Ammon's horn (tissue), 1 donor: Measurements from ENCODE around the gene ANKS1B.
A peak's percentile ranks its signal among the peaks of the same experiment; 100 is the strongest.
"Not testable (repeated sequence)": the region's sequence is repeated elsewhere in the genome, so short reads cannot be mapped to it uniquely, and the experiment has no call there.

Source experiments
- DNase-seq: peaks from one replicate; pipeline ENCODE4 v3.0.0-alpha.2; 2016; ENCODE audit warnings: low spot score

The ANKS1B gene

GRCh38 chr12:99704036-99704435 lies 280.7 kb downstream of the ANKS1B start:
- peak; percentile 67 for DNase-seq

GRCh38 chr12:99700032-99700431 lies 284.7 kb downstream of the ANKS1B start:
- no peak for DNase-seq

GRCh38 chr12:99695050-99695449 lies 289.7 kb downstream of the ANKS1B start:
- no peak for DNase-seq

GRCh38 chr12:99686142-99686541 lies 298.6 kb downstream of the ANKS1B start:
- DNase-seq, result no peak

GRCh38 chr12:99680276-99680675 lies 304.5 kb downstream of the ANKS1B start:
- DNase-seq, result no peak

GRCh38 chr12:99670635-99671034 lies 314.1 kb downstream of the ANKS1B start:
- DNase-seq, result no peak

GRCh38 chr12:99658671-99659349 lies 325.9 kb downstream of the ANKS1B start:
- no peak for DNase-seq

GRCh38 chr12:99649551-99649950 lies 335.2 kb downstream of the ANKS1B start:
- DNase-seq, result no peak

- DNase-seq, result no peak
Measured at GRCh38 chr12:99648183-99648582, 336.6 kb downstream of the ANKS1B start.

GRCh38 chr12:99647453-99647852 lies 337.3 kb downstream of the ANKS1B start, which contains the start of gene GARIN6:
Gene GARIN6, plus strand, starts transcription at chr12:99647753. Its CDS starts 422 bp downstream, at chr12:99648175.
- no peak for DNase-seq

GRCh38 chr12:99644629-99645028 lies 340.1 kb downstream of the ANKS1B start:
- no peak for DNase-seq

GRCh38 chr12:99627459-99627858 lies 357.3 kb downstream of the ANKS1B start:
- no peak for DNase-seq

- not testable (repeated sequence) for DNase-seq
Measured at GRCh38 chr12:99624591-99624990, 360.1 kb downstream of the ANKS1B start.

- no peak for DNase-seq
Measured at GRCh38 chr12:99620159-99620479, 364.6 kb downstream of the ANKS1B start.

- no peak for DNase-seq
Measured at GRCh38 chr12:99619389-99620158, 365.2 kb downstream of the ANKS1B start.

GRCh38 chr12:99618657-99619056 lies 366.1 kb downstream of the ANKS1B start:
- no peak for DNase-seq

GRCh38 chr12:99611599-99611998 lies 373.1 kb downstream of the ANKS1B start:
- DNase-seq, result no peak

- no peak for DNase-seq
Measured at GRCh38 chr12:99611117-99611516, 373.6 kb downstream of the ANKS1B start.

GRCh38 chr12:99609455-99610181 lies 375.1 kb downstream of the ANKS1B start:
- DNase-seq, result no peak

- DNase-seq, result no peak
Measured at GRCh38 chr12:99600388-99600787, 384.3 kb downstream of the ANKS1B start.

- DNase-seq, result no peak
Measured at GRCh38 chr12:99598785-99599184, 386.0 kb downstream of the ANKS1B start.

GRCh38 chr12:99596762-99597161 lies 388.0 kb downstream of the ANKS1B start:
- no peak for DNase-seq

- not testable (repeated sequence) for DNase-seq
Measured at GRCh38 chr12:99577125-99577524, 407.6 kb downstream of the ANKS1B start.
